HepG2 (cell line): ENCODE results near the gene TMX2. TPM values are rescaled to one million over a fixed set of nuclear protein-coding genes. Genes with fewer than 3 reads are reported as not detected.
A peak's percentile ranks its signal among the peaks of the same experiment; 100 is the strongest.

Source experiments
- ATM ChIP-seq: fragments of 450-650 bp; IDR thresholded peaks from 2 replicates; pipeline ENCODE4 v1.7.1; 2017; ENCODE audit warnings: mild to moderate bottlenecking, borderline replicate concordance
- E2F1 ChIP-seq: sonication (generic); formaldehyde crosslinking; IDR thresholded peaks from 2 replicates; pipeline ENCODE4 v1.5.0; 2020; ENCODE audit warnings: missing genetic modification reagents
- FOSL2 ChIP-seq: sonication (generic); formaldehyde crosslinking; IDR thresholded peaks from 2 replicates; pipeline ENCODE4 v1.4.0; 2020; ENCODE audit warnings: missing genetic modification reagents
- FOXA1 ChIP-seq, 2 experiments: fragments of 450-650 bp in 1 of 2; sonication (generic) in 1 of 2; formaldehyde crosslinking in 1 of 2; IDR thresholded peaks; 2 replicates each; pipeline versions ENCODE4 v1.4.0 to v1.6.1; 2016 to 2020; ENCODE audit warnings: missing genetic modification reagents in 1 of 2
- GABPB1 ChIP-seq: IDR thresholded peaks from 2 replicates; pipeline ENCODE4 v1.6.1; 2016; ENCODE audit warnings: mild to moderate bottlenecking, missing genetic modification reagents, moderate library complexity, missing compliant biosample characterization
- HCFC1 ChIP-seq: fragments of 150-350 bp; IDR thresholded peaks from 2 replicates; pipeline ENCODE4 v1.6.1; 2014; ENCODE audit warnings: low read depth, low read length
- HIC2 ChIP-seq: sonication (generic); formaldehyde crosslinking; IDR thresholded peaks from 2 replicates; pipeline ENCODE4 v1.9.0; 2022; ENCODE audit warnings: low read depth, missing genetic modification reagents
- KLF15 ChIP-seq: sonication (generic); formaldehyde crosslinking; IDR thresholded peaks from 2 replicates; pipeline ENCODE4 v1.8.1; 2023; ENCODE audit warnings: borderline replicate concordance, mild to moderate bottlenecking, inconsistent platforms, missing genetic modification reagents, mixed read lengths
- POLR2G ChIP-seq: fragments of 200-400 bp; formaldehyde crosslinking; IDR thresholded peaks from 2 replicates; pipeline ENCODE4 v1.6.1; 2018; ENCODE audit warnings: mild to moderate bottlenecking, low read depth, low read length, moderate library complexity
- TBX3 ChIP-seq: fragments of 450-650 bp; IDR thresholded peaks from 2 replicates; pipeline ENCODE4 v1.6.1; 2017; ENCODE audit warnings: antibody characterized with exemption, mild to moderate bottlenecking, inconsistent platforms, borderline replicate concordance
- THAP8 ChIP-seq: sonication (generic); formaldehyde crosslinking; IDR thresholded peaks from 2 replicates; pipeline ENCODE4 v1.5.1; 2020; ENCODE audit warnings: missing genetic modification reagents, mild to moderate bottlenecking, borderline replicate concordance
- ZBTB38 ChIP-seq: sonication (generic); formaldehyde crosslinking; IDR thresholded peaks from 2 replicates; pipeline ENCODE4 v1.5.1; 2020; ENCODE audit warnings: mild to moderate bottlenecking, missing genetic modification reagents
- ZFX ChIP-seq: sonication (generic); formaldehyde crosslinking; IDR thresholded peaks from 2 replicates; pipeline ENCODE4 v1.4.0; 2020; ENCODE audit warnings: mild to moderate bottlenecking, low read depth, missing genetic modification reagents, moderate library complexity
- ZKSCAN1 ChIP-seq: fragments of 150-350 bp; IDR thresholded peaks from 2 replicates; pipeline ENCODE4 v1.6.1; 2014; ENCODE audit warnings: low read length
- ZNF18 ChIP-seq: sonication (generic); formaldehyde crosslinking; IDR thresholded peaks from 2 replicates; pipeline ENCODE4 v1.8.0; 2022; ENCODE audit warnings: mild to moderate bottlenecking, missing genetic modification reagents; ENCODE audit not compliant: insufficient replicate concordance
- ZNF230 ChIP-seq: sonication (generic); formaldehyde crosslinking; IDR thresholded peaks from 2 replicates; pipeline ENCODE4 v1.4.0; 2020; ENCODE audit warnings: mild to moderate bottlenecking, missing genetic modification reagents
- ZNF263 ChIP-seq: sonication (generic); formaldehyde crosslinking; IDR thresholded peaks from 2 replicates; pipeline ENCODE4 v1.4.0; 2020; ENCODE audit warnings: missing genetic modification reagents
- ZNF574 ChIP-seq: sonication (generic); formaldehyde crosslinking; IDR thresholded peaks from 2 replicates; pipeline ENCODE4 v1.4.0; 2020; ENCODE audit warnings: missing genetic modification reagents
- ZNF740 ChIP-seq: sonication (generic); formaldehyde crosslinking; IDR thresholded peaks from 2 replicates; pipeline ENCODE4 v1.4.0; 2020; ENCODE audit warnings: missing genetic modification reagents
- ZZZ3 ChIP-seq: sonication (generic); formaldehyde crosslinking; IDR thresholded peaks from 2 replicates; pipeline ENCODE4 v1.4.0; 2020; ENCODE audit warnings: missing genetic modification reagents, mild to moderate bottlenecking, borderline replicate concordance
- polyA plus RNA-seq, 8 experiments: library from polyadenylated mRNA; depleted of rRNA in 3 of 8; stranded (reverse) in 7 of 8; unstranded in 1 of 8; fragments of >200 nt; fragmentation: Illumina TruSeq in 4 of 8; extraction: Trizol in 4 of 8; gene quantifications; 2 replicates each; pipeline versions ENCODE4 v1.2.1 to v1.2.3, GENCODE V29; 2011 to 2016; ENCODE audit warnings: low read depth in 4 of 8, missing spikeins in 1 of 8, mixed read lengths in 1 of 8; ENCODE audit not compliant: insufficient read depth in 1 of 8
- total RNA-seq, 5 experiments: library from RNA; depleted of rRNA; stranded (reverse); fragments of >200 nt; fragmentation: Illumina TruSeq; extraction: Trizol; gene quantifications; 2 replicates each; pipeline ENCODE4 v1.2.3, GENCODE V29; 2016; ENCODE audit warnings: low read depth in 1 of 5

Gene TMX2
- total and polyA plus RNA-seq, 2 of the 13 experiments (the other 11 are each of a cell fraction or from before 2014, with no cell fraction given) = 84.5 to 129 TPM

- TF ChIP-seq THAP8 (CRISPR knock-in tag) (no peak), ZNF574 (0 out of 2 replicates have a peak, but pooled peaks have one; percentile 43), ZNF18 (CRISPR knock-in tag) (no peak), KLF15 (no peak), ZFX (CRISPR knock-in tag) (peak; percentile 32; the same call in 1 of the 2 replicates), POLR2G (peak; percentile 87), ZKSCAN1 (no peak), HIC2 (no peak), ZNF740 (CRISPR knock-in tag) (no peak), TBX3 (peak; percentile 48; the same call in 1 of the 2 replicates), FOSL2 (CRISPR knock-in tag) (no peak; the same call in 1 of the 2 replicates), ZNF230 (CRISPR knock-in tag) (no peak), E2F1 (CRISPR knock-in tag) (no peak), ATM (no peak), FOXA1 (IDR thresholded peaks at IDR 0.05) (no peak), FOXA1 (CRISPR knock-in tag; IDR thresholded peaks at IDR 0.05) (no peak), ZBTB38 (no peak), ZZZ3 (no peak), HCFC1 (no peak), ZNF263 (CRISPR knock-in tag) (no peak), GABPB1 (CRISPR knock-in tag) (no peak; the same call in 1 of the 2 replicates)
These were observed 49.2 kb downstream of the TMX2 start, which contains the start of gene CTNND1 (continued) for GRCh38 chr11:57761301-57762234.
